Lung (tissue), 12 donors: ENCODE measurements around the gene PTPRN2. TPM values are rescaled to one million over a fixed set of nuclear protein-coding genes. Genes with fewer than 3 reads are reported as not detected.

ENCODE experiments used
- ATAC-seq: fragments of 200-7000 bp; cut with Tn5 transposase; one replicate; pipeline ENCODE4 v1.9.1; 2020; ENCODE audit warnings: moderate number of reproducible peaks; ENCODE audit not compliant: insufficient read depth, low FRiP score
- DNase-seq, 3 donors: peaks; one replicate each; pipeline ENCODE4 v3.0.0-alpha.2; 2013 to 2017
- H3K27ac ChIP-seq, 2 donors: one replicate each; pipeline ENCODE4 v1.5.1; 2013; ENCODE audit warnings: mild to moderate bottlenecking in 2 of 2, moderate library complexity in 2 of 2, control low read depth in 1 of 2, inconsistent platforms in 1 of 2, low read depth in 1 of 2, low read length in 1 of 2
- H3K27me3 ChIP-seq, 3 donors: one replicate each; pipeline ENCODE4 v1.5.1; 2013; ENCODE audit warnings: low read length in 2 of 3; ENCODE audit not compliant: control insufficient read depth in 3 of 3, insufficient read depth in 3 of 3
- H3K36me3 ChIP-seq, 4 donors: one replicate each; pipeline ENCODE4 v1.5.1; 2013; ENCODE audit warnings: low read length in 4 of 4, mild to moderate bottlenecking in 1 of 4, moderate library complexity in 1 of 4; ENCODE audit not compliant: control insufficient read depth in 4 of 4, insufficient read depth in 4 of 4
- H3K4me1 ChIP-seq, 5 donors: one replicate each; pipeline ENCODE4 v1.5.1; 2013; ENCODE audit warnings: low read length in 5 of 5, mild to moderate bottlenecking in 2 of 5, moderate library complexity in 1 of 5; ENCODE audit not compliant: control insufficient read depth in 5 of 5, insufficient read depth in 5 of 5
- H3K4me3 ChIP-seq: one replicate; pipeline ENCODE4 v1.5.1; 2013; ENCODE audit warnings: mild to moderate bottlenecking, control low read depth, moderate library complexity
- H3K9ac ChIP-seq, 2 donors: one replicate each; pipeline ENCODE4 v1.5.1; 2013; ENCODE audit warnings: low read length in 2 of 2, control low read depth in 1 of 2; ENCODE audit not compliant: insufficient read depth in 1 of 2
- H3K9me3 ChIP-seq, 4 donors: one replicate each; pipeline ENCODE4 v1.5.1; 2013; ENCODE audit warnings: low read length in 3 of 4, mild to moderate bottlenecking in 1 of 4, moderate library complexity in 1 of 4; ENCODE audit not compliant: control insufficient read depth in 4 of 4, insufficient read depth in 3 of 4
- CTCF ChIP-seq: IDR thresholded peaks from 2 replicates; pipeline ENCODE4 v1.5.1; 2012; ENCODE audit warnings: mild to moderate bottlenecking; ENCODE audit errors: control extremely low read depth, extremely low read depth
- WGBS, 2 donors: extraction: QIAGEN DNeasy Blood & Tissue Kit; methylation state at CpG; one replicate each; pipeline ENCODE4 v1.1.7; 2013; 5-methylcytosine and 5-hydroxymethylcytosine counted together
- polyA plus RNA-seq, 2 donors: library from polyadenylated mRNA; stranded (reverse); fragments of 200-250 nt; gene quantifications; one replicate each; pipeline ENCODE4 v1.2.1, GENCODE V29; 2013
- total RNA-seq, 2 donors: library from RNA; depleted of rRNA in 1 of 2; stranded (reverse); fragments of >200 nt in 1 of 2; gene quantifications; one replicate each; pipeline ENCODE4 v1.2.1, GENCODE V29; 2014 to 2021
- donor health status: control.
- donor health status: control.
- donor health status: Bipolar disorder and iron deficiency.
- donor health status: healthy.
- donor health status: DM: yes; HTN: yes; CAD: no.

PTPRN2 gene
- total and polyA plus RNA-seq, 4 donors, result 2.1 to 7.4 (median 4.4) TPM

- no peaks in the 10 kb centered on the region for H3K36me3 ChIP-seq
- H3K27me3 ChIP-seq, result peaks cover 0 to 2% (median 0%) of the 10 kb centered on the region in 3 donors
- no peak overlapping the region for H3K9ac ChIP-seq
Measured at GRCh38 chr7:158312789-158313188, 274.8 kb downstream of the PTPRN2 start.

GRCh38 chr7:158311791-158312190 lies 275.8 kb downstream of the PTPRN2 start:
- no peak for TF ChIP-seq CTCF
- Histone ChIP-seq H3K4me3 (no peak overlapping the region), H3K27ac (no peak overlapping the region), H3K9ac (no peak overlapping the region), H3K27me3 (no peaks in the 10 kb centered on the region), H3K4me1 (no peaks in the 10 kb centered on the region), H3K9me3 (peaks cover 5 to 20% (median 6%) of the 10 kb centered on the region in 4 donors), H3K36me3 (no peaks in the 10 kb centered on the region)
- WGBS, 2 donors, result 84 to 86% methylated on average over 11 of the region's 11 CpGs
- ATAC-seq, result no peak
- DNase-seq, result no peak

More at GRCh38 chr7:158312789-158313188, 274.8 kb downstream of the PTPRN2 start:
- Histone ChIP-seq H3K27ac (no peak overlapping the region), H3K9me3 (peaks cover 1 to 14% (median 5%) of the 10 kb centered on the region in 4 donors), H3K4me3 (no peak overlapping the region), H3K4me1 (no peaks in the 10 kb centered on the region)
- 96 to 97% methylated on average over 10 of the region's 10 CpGs for WGBS, 2 donors
- ATAC-seq (no peak), DNase-seq (no peak)
- TF ChIP-seq CTCF, result no peak

GRCh38 chr7:158310924-158311666 lies 276.5 kb downstream of the PTPRN2 start:
- ATAC-seq (no peak), DNase-seq (no peak)
- 83 to 84% methylated on average over 17 of the region's 17 CpGs for WGBS, 2 donors
- Histone ChIP-seq H3K27me3 (no peaks in the 10 kb centered on the region), H3K4me1 (no peaks in the 10 kb centered on the region), H3K9me3 (peaks cover 5 to 20% (median 6%) of the 10 kb centered on the region in 4 donors), H3K36me3 (no peaks in the 10 kb centered on the region), H3K4me3 (no peak overlapping the region), H3K9ac (no peak overlapping the region), H3K27ac (no peak overlapping the region)
- TF ChIP-seq CTCF, result no peak
